Stimulated activated effector memory CD8-positive, alpha-beta T cell treated with anti-CD3 and anti-CD28 coated beads, Interleukin-12 subunit alpha, Interleukin-12 subunit beta, amount 100 ng/mL, for 72 hours (primary cell): ENCODE measurements around the gene ANK3.
"Not testable (repeated sequence)": the region's sequence is repeated elsewhere in the genome, so short reads cannot be mapped to it uniquely, and the experiment has no call there.

ENCODE experiments used
- ATAC-seq: fragments of 150-1000 bp; cut with Tn5 transposase; 2 replicates; pipeline ENCODE4 v1.10.0; 2021
- DNase-seq, 2 donors: peaks; one replicate each; pipeline ENCODE4 v3.0.0; 2021 to 2022; ENCODE audit warnings: low spot score in 2 of 2
- H3K27ac Mint-ChIP-seq: one replicate; pipeline ENCODE4 v1.8.0; 2022; ENCODE audit warnings: mild to moderate bottlenecking, mixed read lengths
- H3K36me3 Mint-ChIP-seq: one replicate; pipeline ENCODE4 v1.8.0; 2022; ENCODE audit warnings: mild to moderate bottlenecking, mixed read lengths
- H3K4me1 Mint-ChIP-seq: one replicate; pipeline ENCODE4 v1.8.0; 2022; ENCODE audit warnings: mixed read lengths
- H3K4me3 Mint-ChIP-seq: one replicate; pipeline ENCODE4 v1.8.0; 2022; ENCODE audit warnings: mild to moderate bottlenecking, mixed read lengths
- H3K9me3 Mint-ChIP-seq: one replicate; pipeline ENCODE4 v1.8.0; 2022; ENCODE audit warnings: mixed read lengths

Gene ANK3

GRCh38 chr10:60073781-60074656 lies 315.7 kb downstream of the ANK3 start:
- DNase-seq, result no peak
- no peak overlapping the region for H3K4me3 Mint-ChIP-seq
- no peaks in the 10 kb centered on the region for H3K9me3 Mint-ChIP-seq
- no peak overlapping the region for H3K27ac Mint-ChIP-seq
- no peak for ATAC-seq
- no peaks in the 10 kb centered on the region for H3K4me1 Mint-ChIP-seq
- peaks cover 36% of the 10 kb centered on the region for H3K36me3 Mint-ChIP-seq

GRCh38 chr10:60073397-60073780 lies 316.3 kb downstream of the ANK3 start:
- ATAC-seq, result no peak
- peaks cover 40% of the 10 kb centered on the region for H3K36me3 Mint-ChIP-seq
- H3K4me3 Mint-ChIP-seq, result no peak overlapping the region
- H3K27ac Mint-ChIP-seq, result no peak overlapping the region
- DNase-seq, result no peak
- H3K9me3 Mint-ChIP-seq, result no peaks in the 10 kb centered on the region
- no peaks in the 10 kb centered on the region for H3K4me1 Mint-ChIP-seq

GRCh38 chr10:60069311-60069710 lies 320.4 kb downstream of the ANK3 start:
- ATAC-seq (no peak), DNase-seq (no peak)
- Mint-ChIP-seq H3K4me1 (no peaks in the 10 kb centered on the region), H3K9me3 (no peaks in the 10 kb centered on the region), H3K4me3 (no peak overlapping the region), H3K27ac (no peak overlapping the region), H3K36me3 (peaks cover 25% of the 10 kb centered on the region)

- Mint-ChIP-seq H3K4me3 (no peak overlapping the region), H3K27ac (no peak overlapping the region), H3K36me3 (peaks cover 2% of the 10 kb centered on the region), H3K4me1 (no peaks in the 10 kb centered on the region), H3K9me3 (no peaks in the 10 kb centered on the region)
- ATAC-seq (no peak), DNase-seq (no peak)
These were observed 339.3 kb downstream of the ANK3 start for GRCh38 chr10:60050366-60050765.

- H3K9me3 Mint-ChIP-seq, result no peaks in the 10 kb centered on the region
- H3K4me3 Mint-ChIP-seq, result no peak overlapping the region
- no peaks in the 10 kb centered on the region for H3K4me1 Mint-ChIP-seq
- H3K36me3 Mint-ChIP-seq, result no peaks in the 10 kb centered on the region
- ATAC-seq (no peak), DNase-seq (no peak)
- H3K27ac Mint-ChIP-seq, result no peak overlapping the region
These were observed 341.6 kb downstream of the ANK3 start for GRCh38 chr10:60048091-60048501.

GRCh38 chr10:60045571-60045970 lies 344.1 kb downstream of the ANK3 start:
- Mint-ChIP-seq H3K4me1 (no peaks in the 10 kb centered on the region), H3K27ac (no peak overlapping the region), H3K9me3 (no peaks in the 10 kb centered on the region), H3K36me3 (no peaks in the 10 kb centered on the region), H3K4me3 (no peak overlapping the region)
- no peak for ATAC-seq
- no peak for DNase-seq

- DNase-seq, result no peak
- no peak overlapping the region for H3K27ac Mint-ChIP-seq
- no peak overlapping the region for H3K4me3 Mint-ChIP-seq
- no peaks in the 10 kb centered on the region for H3K36me3 Mint-ChIP-seq
- H3K4me1 Mint-ChIP-seq, result no peaks in the 10 kb centered on the region
- no peaks in the 10 kb centered on the region for H3K9me3 Mint-ChIP-seq
- ATAC-seq, result no peak
These were observed 344.7 kb downstream of the ANK3 start for GRCh38 chr10:60044971-60045370.

- Mint-ChIP-seq H3K4me1 (no peaks in the 10 kb centered on the region), H3K9me3 (no peaks in the 10 kb centered on the region), H3K36me3 (no peaks in the 10 kb centered on the region), H3K27ac (no peak overlapping the region), H3K4me3 (no peak overlapping the region)
- no peak for DNase-seq
- ATAC-seq, result no peak
These were observed 345.4 kb downstream of the ANK3 start for GRCh38 chr10:60044242-60044641.

GRCh38 chr10:60043561-60044241 lies 346.0 kb downstream of the ANK3 start:
- ATAC-seq, result no peak
- Mint-ChIP-seq H3K4me3 (no peak overlapping the region), H3K9me3 (no peaks in the 10 kb centered on the region), H3K36me3 (no peaks in the 10 kb centered on the region), H3K27ac (no peak overlapping the region), H3K4me1 (no peaks in the 10 kb centered on the region)
- DNase-seq, result no peak

GRCh38 chr10:60042914-60043313 lies 346.8 kb downstream of the ANK3 start:
- no peak for DNase-seq
- H3K9me3 Mint-ChIP-seq, result no peaks in the 10 kb centered on the region
- H3K27ac Mint-ChIP-seq, result no peak overlapping the region
- ATAC-seq, result no peak
- no peaks in the 10 kb centered on the region for H3K36me3 Mint-ChIP-seq
- no peaks in the 10 kb centered on the region for H3K4me1 Mint-ChIP-seq
- H3K4me3 Mint-ChIP-seq, result no peak overlapping the region

- DNase-seq (no peak), ATAC-seq (no peak)
- Mint-ChIP-seq H3K4me3 (no peak overlapping the region), H3K36me3 (peaks cover 4% of the 10 kb centered on the region), H3K9me3 (no peaks in the 10 kb centered on the region), H3K27ac (no peak overlapping the region), H3K4me1 (no peaks in the 10 kb centered on the region)
These were observed 347.4 kb downstream of the ANK3 start for GRCh38 chr10:60042262-60042661.

- Mint-ChIP-seq H3K4me3 (no peak overlapping the region), H3K9me3 (no peaks in the 10 kb centered on the region), H3K27ac (no peak overlapping the region), H3K36me3 (peaks cover 5% of the 10 kb centered on the region), H3K4me1 (no peaks in the 10 kb centered on the region)
- ATAC-seq (no peak), DNase-seq (no peak)
These were observed 348.1 kb downstream of the ANK3 start for GRCh38 chr10:60041489-60042133.

GRCh38 chr10:60040014-60040662 lies 349.5 kb downstream of the ANK3 start:
- H3K9me3 Mint-ChIP-seq, result no peaks in the 10 kb centered on the region

GRCh38 chr10:60035984-60036383 lies 353.7 kb downstream of the ANK3 start:
- Mint-ChIP-seq H3K36me3 (peaks cover 13% of the 10 kb centered on the region), H3K4me3 (no peak overlapping the region), H3K27ac (no peak overlapping the region), H3K9me3 (no peaks in the 10 kb centered on the region), H3K4me1 (no peaks in the 10 kb centered on the region)
- ATAC-seq (no peak), DNase-seq (no peak)

More at GRCh38 chr10:60040014-60040662, 349.5 kb downstream of the ANK3 start:
- DNase-seq (no peak), ATAC-seq (no peak)
- Mint-ChIP-seq H3K4me3 (no peak overlapping the region), H3K36me3 (peaks cover 5% of the 10 kb centered on the region), H3K27ac (no peak overlapping the region), H3K4me1 (no peaks in the 10 kb centered on the region)

GRCh38 chr10:60035375-60035774 lies 354.3 kb downstream of the ANK3 start:
- ATAC-seq, H3K27ac Mint-ChIP-seq, DNase-seq, H3K4me1 Mint-ChIP-seq, H3K4me3 Mint-ChIP-seq, H3K9me3 Mint-ChIP-seq: not testable (repeated sequence)
- H3K36me3 Mint-ChIP-seq, result peaks cover 13% of the 10 kb centered on the region
